Hematopoietic multipotent progenitor cell treated with erythropoietin and hydrocortisone succinate and interleukin-3 and kit ligand, for 6 days (in vitro differentiated cells): ENCODE measurements around the gene ACOT4.
"Not testable (repeated sequence)": the region's sequence is repeated elsewhere in the genome, so short reads cannot be mapped to it uniquely, and the experiment has no call there.

Source experiments
- DNase-seq: peaks from one replicate; pipeline ENCODE4 v3.0.0-alpha.2; 2015

Gene ACOT4

GRCh38 chr14:73634011-73634833 is 42.5 kb downstream of the ACOT4 start:
- peak; percentile 23 for DNase-seq

GRCh38 chr14:73636355-73636754 is 44.7 kb downstream of the ACOT4 start:
- DNase-seq: not testable (repeated sequence)

DNA sequence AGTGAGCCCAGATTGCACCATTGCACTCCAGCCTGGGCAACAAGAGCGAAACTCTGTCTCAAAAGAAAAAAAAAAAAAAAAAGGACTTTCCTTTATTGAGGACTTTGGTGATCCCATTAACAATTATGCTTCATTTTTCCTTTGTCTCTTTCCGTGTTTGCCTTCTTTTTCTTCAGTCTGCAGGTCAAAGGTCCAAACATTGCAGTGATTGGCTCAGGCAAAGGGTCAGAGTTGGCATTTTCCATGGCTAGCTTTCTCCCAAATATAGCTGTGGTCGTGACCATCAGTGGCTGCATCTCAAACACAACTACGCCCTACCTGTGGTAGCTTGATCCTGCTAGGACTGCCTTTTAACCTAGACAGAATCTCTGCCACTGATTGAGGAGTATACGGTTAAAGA is 46.2 kb downstream of the ACOT4 start:
- no peak for DNase-seq

- DNase-seq: no peak
Observed at GRCh38 chr14:73640796-73641365, 49.2 kb downstream of the ACOT4 start.

DNA sequence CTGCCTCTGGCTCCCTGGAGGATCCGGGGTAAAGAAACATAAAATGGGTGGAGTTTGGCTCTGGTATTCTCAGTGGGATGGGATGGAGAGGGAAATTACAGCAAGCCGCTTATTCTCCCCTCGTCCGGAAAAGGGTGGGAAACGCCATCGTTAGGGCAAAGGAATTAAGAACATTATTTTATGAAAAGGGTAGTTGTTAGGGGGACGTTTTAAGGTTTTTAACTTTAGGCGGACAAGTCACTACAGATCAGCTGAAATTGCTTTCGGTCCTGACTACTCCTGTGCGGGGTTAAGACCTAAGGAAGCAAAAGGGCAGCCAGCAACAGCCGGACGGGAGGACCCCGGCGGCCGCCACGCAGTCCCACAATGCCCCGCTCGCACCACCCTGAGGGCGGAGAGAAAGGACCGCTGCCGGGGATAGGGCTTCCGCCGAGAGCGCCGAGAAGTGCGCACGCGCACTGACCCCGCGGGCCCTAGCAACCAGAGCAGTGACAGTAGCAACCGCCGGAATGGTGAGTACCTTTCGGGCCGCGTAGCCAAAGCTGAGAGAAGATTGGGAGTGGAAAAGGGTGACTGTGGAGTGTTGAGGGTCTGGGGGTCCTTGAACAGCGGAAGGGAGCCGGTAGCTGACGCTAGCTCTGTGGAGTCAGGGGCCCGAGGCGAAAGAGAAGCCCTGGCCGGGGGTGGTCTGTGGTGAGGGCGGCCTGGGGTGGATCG is 53.0 kb downstream of the ACOT4 start, which contains the start of gene DNAL1:
Gene DNAL1, plus strand, starts transcription at position 456 of the 717 bp plus-strand sequence. Its CDS starts 54 bp downstream, at position 510.
- peak; percentile 97 for DNase-seq

DNA sequence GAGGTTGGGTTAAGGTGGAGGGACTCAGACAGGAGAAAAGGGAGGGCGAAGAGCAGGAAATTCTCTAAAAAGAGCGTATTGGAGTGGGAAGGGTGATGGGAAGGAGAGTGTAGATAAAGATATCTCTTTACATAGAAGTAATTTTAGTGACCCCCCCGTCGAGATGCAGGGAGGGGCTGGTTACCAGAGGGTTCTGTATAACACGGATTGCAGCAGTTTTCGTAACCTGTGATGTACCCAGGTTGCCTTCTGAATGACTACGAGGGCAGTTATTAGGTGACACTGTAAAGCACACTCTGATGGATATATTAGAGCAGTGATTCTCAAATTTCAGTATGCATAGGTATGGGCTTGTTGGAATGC is 53.6 kb downstream of the ACOT4 start:
- DNase-seq: no peak
